Neural crest cell (in vitro differentiated cells): Measurements from ENCODE around the gene ARHGAP6. TPM values are rescaled to one million over a fixed set of nuclear protein-coding genes. Genes with fewer than 3 reads are reported as not detected.

Source experiments
- DNase-seq: peaks from one replicate; pipeline ENCODE4 v3.0.0; 2021; ENCODE audit warnings: low read depth, mixed read lengths, low spot score
- H3K27ac Mint-ChIP-seq: one replicate; pipeline ENCODE4 v1.8.0; 2021; ENCODE audit warnings: mild to moderate bottlenecking, mixed read lengths; ENCODE audit not compliant: unreplicated experiment
- H3K27me3 Mint-ChIP-seq: 2 replicates; pipeline ENCODE4 v1.8.0; 2021; ENCODE audit warnings: low read depth, mild to moderate bottlenecking, mixed read lengths
- H3K36me3 Mint-ChIP-seq: 2 replicates; pipeline ENCODE4 v1.8.0; 2021; ENCODE audit warnings: low read depth, mild to moderate bottlenecking, mixed read lengths
- H3K4me1 Mint-ChIP-seq: 2 replicates; pipeline ENCODE4 v1.8.0; 2021; ENCODE audit warnings: mixed read lengths
- H3K4me3 Mint-ChIP-seq: one replicate; pipeline ENCODE4 v1.8.0; 2021; ENCODE audit warnings: mild to moderate bottlenecking, mixed read lengths
- H3K9me3 Mint-ChIP-seq: 2 replicates; pipeline ENCODE4 v1.8.0; 2021; ENCODE audit warnings: mixed read lengths
- total RNA-seq: library from RNA; stranded (reverse); gene quantifications from 2 replicates; pipeline ENCODE4 v1.2.1, GENCODE V29; 2021
- TF ChIP-seq, protein P1 (sequence below): fragments of 200-600 bp; sonication (generic); conservative IDR thresholded peaks from 2 replicates; pipeline ENCODE4 v1.5.0; 2021; ENCODE audit warnings: antibody characterized with exemption, mild to moderate bottlenecking

ARHGAP6 gene
- total RNA-seq, 1 donor from 2014 or later = 2.7 TPM

DNA sequence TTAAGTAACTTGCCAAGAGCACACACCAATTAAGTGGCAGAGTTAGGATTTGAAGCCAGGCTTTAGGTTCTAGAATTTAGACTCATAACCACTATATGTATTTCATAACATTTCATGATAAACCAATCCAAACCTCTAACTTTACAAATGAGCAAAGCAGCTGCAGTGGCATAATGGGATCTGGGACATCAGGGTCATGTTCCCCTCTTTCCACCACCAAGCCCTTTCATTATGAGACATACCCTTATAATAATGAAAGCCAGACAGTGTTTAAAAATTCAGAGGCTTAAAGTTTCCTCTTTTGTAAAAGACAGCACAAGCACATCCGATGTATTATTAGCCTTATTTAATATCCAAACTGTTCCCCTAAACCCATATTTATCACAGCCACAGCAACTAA is 400.8 kb downstream of the ARHGAP6 start:
- no peak overlapping the region for H3K27ac Mint-ChIP-seq
- H3K9me3 Mint-ChIP-seq = no peaks in the 10 kb centered on the region
- no peaks in the 10 kb centered on the region for H3K36me3 Mint-ChIP-seq
- DNase-seq = no peak
- H3K4me1 Mint-ChIP-seq = peaks cover 12% of the 10 kb centered on the region
- no peak overlapping the region for H3K4me3 Mint-ChIP-seq
- no peaks in the 10 kb centered on the region for H3K27me3 Mint-ChIP-seq
- TF ChIP-seq, protein P1, sequence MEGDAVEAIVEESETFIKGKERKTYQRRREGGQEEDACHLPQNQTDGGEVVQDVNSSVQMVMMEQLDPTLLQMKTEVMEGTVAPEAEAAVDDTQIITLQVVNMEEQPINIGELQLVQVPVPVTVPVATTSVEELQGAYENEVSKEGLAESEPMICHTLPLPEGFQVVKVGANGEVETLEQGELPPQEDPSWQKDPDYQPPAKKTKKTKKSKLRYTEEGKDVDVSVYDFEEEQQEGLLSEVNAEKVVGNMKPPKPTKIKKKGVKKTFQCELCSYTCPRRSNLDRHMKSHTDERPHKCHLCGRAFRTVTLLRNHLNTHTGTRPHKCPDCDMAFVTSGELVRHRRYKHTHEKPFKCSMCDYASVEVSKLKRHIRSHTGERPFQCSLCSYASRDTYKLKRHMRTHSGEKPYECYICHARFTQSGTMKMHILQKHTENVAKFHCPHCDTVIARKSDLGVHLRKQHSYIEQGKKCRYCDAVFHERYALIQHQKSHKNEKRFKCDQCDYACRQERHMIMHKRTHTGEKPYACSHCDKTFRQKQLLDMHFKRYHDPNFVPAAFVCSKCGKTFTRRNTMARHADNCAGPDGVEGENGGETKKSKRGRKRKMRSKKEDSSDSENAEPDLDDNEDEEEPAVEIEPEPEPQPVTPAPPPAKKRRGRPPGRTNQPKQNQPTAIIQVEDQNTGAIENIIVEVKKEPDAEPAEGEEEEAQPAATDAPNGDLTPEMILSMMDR = no peak

DNA sequence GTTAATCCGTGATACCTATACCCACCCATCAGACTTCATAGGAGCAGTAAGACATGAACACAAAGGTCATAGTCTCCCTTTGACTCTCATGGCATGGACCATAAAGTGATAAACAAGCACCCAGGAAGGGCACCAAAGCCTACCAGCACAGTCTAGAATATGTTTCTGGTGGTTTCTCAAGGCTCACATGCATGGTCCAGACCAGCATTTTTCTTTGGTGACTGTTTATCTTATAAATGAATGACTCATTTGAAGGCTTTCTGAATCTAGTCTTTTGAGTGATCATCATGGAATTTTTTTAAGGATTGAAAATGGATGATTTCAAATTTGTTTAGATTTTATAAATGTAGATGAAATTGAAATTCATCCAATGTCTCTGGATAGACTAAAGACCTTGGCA is 404.5 kb downstream of the ARHGAP6 start:
- TF ChIP-seq, protein P1 = no peak
- H3K4me3 Mint-ChIP-seq = no peak overlapping the region
- no peaks in the 10 kb centered on the region for H3K27me3 Mint-ChIP-seq
- H3K36me3 Mint-ChIP-seq = no peaks in the 10 kb centered on the region
- no peak for DNase-seq
- no peak overlapping the region for H3K27ac Mint-ChIP-seq
- H3K9me3 Mint-ChIP-seq = peaks cover 3% of the 10 kb centered on the region
- H3K4me1 Mint-ChIP-seq = peaks cover 8% of the 10 kb centered on the region

DNA sequence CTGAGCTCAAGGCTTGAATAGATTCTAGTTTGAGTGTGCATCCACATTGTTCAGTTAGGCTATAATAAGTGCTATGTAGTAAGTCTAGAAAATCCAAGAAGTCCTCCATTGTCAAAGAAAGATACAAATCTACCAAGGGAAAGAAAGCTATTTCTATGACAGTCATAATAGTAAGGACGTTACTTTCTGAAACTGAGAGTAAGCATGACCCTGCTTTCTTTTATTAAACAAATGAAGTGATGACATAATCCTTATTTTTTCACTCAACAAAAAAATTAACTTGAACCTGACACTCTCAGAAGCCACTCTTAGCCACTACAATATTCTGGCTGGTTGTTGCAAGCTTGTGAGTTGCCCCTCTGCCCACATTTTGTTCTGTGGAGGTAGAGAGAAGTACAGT is 406.3 kb downstream of the ARHGAP6 start:
- no peak overlapping the region for H3K27ac Mint-ChIP-seq

DNA sequence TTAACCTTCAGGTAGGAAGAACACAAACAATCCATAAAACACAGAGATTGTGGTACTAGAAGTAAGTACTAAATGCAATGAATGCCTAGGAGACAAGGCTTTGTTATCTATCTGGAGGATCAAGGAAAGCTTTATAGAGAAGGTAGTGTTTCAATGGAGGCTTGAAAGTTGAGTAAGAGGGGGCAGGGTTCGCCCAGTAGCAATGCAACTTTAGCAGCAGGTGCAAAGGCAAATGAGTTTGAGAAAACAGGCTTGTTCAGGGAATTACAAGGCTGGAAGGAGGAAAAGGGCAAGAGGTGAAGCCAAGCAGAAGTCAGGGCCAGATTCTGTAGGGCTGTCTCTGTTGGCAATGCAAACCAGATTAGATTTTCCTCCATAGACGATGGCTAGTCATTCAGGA is 408.0 kb downstream of the ARHGAP6 start:
- H3K36me3 Mint-ChIP-seq = no peaks in the 10 kb centered on the region
- TF ChIP-seq, protein P1 = no peak
- H3K9me3 Mint-ChIP-seq = peaks cover 6% of the 10 kb centered on the region
- H3K4me1 Mint-ChIP-seq = no peaks in the 10 kb centered on the region
- no peak overlapping the region for H3K4me3 Mint-ChIP-seq
- H3K27ac Mint-ChIP-seq = no peak overlapping the region
- H3K27me3 Mint-ChIP-seq = no peaks in the 10 kb centered on the region
- DNase-seq = no peak

More for the DNA sequence above, 406.3 kb downstream of the ARHGAP6 start:
- no peak overlapping the region for H3K4me3 Mint-ChIP-seq
- no peak for DNase-seq
- no peaks in the 10 kb centered on the region for H3K4me1 Mint-ChIP-seq
- H3K36me3 Mint-ChIP-seq = no peaks in the 10 kb centered on the region
- TF ChIP-seq, protein P1 = no peak
- H3K9me3 Mint-ChIP-seq = peaks cover 6% of the 10 kb centered on the region
- H3K27me3 Mint-ChIP-seq = no peaks in the 10 kb centered on the region

DNA sequence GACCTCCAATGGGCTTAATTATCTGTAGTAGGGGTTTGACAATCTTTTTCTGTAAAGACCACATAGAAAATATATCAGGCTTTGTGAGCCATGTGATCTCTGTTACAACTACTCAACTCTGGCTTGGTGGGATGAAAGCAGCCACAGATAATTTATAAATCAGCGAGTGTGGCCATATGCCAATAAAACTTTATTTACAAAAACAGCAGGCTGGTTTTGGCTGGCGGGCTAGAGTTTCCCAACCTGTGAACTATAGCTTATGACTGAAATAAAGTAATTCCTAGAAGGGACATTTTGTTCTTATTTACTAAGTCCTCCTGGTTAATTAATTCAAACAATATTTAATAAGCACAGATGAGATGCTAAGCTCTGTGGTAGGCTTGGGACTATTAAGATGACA is 408.4 kb downstream of the ARHGAP6 start:
- Mint-ChIP-seq H3K4me3 (no peak overlapping the region), H3K27ac (no peak overlapping the region), H3K36me3 (no peaks in the 10 kb centered on the region), H3K9me3 (peaks cover 6% of the 10 kb centered on the region), H3K27me3 (no peaks in the 10 kb centered on the region), H3K4me1 (no peaks in the 10 kb centered on the region)
- DNase-seq = no peak
- TF ChIP-seq, protein P1 = no peak
